Stimulated activated CD4-positive, alpha-beta T cell treated with anti-CD3 and anti-CD28 coated beads, Interleukin-1b, Interleukin-23, amount 100 ng/mL, for 1 hour (primary cell): ENCODE results near the gene TFAP2A.

Experiments used
- DNase-seq, 2 donors: peaks; one replicate each; pipeline ENCODE4 v3.0.0-alpha.2; 2020; ENCODE audit warnings: low read depth in 2 of 2

The TFAP2A gene

DNA sequence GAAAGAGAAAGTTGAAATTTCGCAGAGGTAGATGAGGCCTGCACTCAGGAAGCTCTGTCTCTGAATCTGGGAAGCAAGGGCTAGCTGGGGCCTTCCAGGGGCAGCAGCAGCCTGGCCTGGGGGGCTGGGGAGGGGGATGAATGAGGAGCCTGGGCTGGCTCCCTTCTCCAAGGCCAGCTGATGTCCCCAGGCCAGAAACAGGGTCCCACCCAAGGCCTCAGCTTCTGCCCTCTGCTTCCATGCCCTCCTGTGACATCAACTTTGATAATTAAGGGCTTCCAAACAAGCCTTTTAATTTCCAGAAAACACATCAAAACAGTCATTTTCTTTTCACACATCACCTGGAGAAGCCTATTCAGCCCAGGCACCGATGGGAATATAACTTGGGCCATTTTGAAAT, 15.4 kb downstream of the TFAP2A start:
- no peak for DNase-seq

DNA sequence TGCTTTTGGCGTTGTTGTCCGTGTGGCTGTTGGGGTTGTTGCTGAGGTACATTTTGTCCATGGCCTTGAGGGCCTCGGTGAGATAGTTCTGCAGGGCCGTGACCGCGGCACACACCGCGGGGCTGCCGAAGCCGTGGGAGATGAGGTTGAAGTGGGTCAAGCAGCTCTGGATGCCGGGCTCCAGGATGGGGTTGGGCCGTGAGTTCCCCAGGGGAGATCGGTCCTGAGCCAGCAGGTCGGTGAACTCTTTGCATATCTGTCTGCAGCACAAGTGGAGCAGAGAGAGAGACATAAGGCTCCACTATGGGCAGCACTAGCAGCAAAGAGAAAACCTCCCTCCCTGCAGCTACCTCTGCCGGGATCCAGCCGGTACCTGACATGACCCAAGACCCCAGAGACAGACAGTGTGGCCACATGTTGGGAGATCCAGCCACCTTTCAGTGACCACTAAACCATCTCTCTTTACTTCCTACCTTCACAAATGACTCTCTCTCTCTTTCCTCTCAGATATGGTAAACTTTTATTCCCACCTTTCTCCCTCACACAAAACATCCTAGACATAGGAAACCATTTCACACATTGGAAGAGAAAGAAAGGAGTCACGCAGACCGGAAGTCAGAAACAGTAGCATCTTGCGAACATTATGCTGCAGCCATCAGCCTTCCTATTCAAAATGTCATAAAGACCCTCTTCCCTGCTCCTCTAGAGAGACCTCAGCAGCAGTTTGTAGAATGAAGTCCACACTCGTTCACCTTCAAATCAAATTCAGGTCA, 16.2 kb downstream of the TFAP2A start:
- no peak for DNase-seq

DNA sequence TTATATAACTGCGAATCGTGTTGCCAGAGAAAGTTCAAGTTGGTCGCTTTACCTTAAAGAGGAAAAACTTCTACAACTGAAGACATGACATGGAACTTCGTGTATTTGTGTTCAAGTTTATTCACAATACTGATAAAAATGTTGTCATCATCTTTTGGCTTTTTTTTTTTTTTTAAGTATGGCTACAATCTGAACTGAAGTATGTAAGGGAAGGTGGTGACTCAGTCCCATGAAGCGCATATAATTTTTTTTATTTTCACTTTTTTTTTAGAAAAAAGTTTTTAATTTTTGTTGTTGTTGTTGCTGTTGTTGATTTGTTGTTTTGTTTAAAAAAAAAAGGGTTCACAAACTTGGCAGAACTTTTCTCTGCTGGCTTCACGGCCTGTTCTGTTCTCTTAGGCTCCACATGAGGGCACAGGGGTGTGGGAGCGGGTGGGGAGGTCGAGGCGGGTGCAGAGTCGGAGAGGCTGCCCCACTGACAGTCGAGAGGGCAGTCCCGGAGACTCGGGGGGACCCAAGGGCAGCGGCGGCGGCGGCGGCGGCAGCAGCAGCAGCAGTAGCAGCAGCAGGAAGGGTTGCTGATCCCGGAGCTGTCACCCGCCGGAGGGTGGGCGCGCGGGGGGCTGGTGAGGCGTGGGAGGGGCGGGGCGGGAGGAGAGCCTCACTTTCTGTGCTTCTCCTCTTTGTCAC, 17.0 kb downstream of the TFAP2A start:
- DNase-seq, result no peak

DNA sequence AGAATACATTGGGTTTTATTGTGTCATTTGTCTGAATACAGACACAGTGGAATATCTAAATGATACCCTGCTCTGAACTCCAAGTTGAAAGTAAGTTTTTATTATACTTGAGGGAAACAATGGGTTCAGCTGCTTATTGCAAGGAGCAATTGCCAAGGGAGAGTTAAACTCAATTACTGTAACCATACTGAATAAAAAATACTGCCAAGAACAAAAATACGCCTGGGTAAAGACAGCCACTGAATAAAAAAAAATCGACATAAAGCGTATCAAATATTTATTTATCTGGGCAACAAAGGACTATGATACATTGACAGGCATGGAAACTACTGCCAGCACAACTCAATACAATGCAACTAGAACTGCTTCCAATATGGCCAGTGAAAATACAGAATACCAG, 18.1 kb downstream of the TFAP2A start:
- no peak for DNase-seq

DNA sequence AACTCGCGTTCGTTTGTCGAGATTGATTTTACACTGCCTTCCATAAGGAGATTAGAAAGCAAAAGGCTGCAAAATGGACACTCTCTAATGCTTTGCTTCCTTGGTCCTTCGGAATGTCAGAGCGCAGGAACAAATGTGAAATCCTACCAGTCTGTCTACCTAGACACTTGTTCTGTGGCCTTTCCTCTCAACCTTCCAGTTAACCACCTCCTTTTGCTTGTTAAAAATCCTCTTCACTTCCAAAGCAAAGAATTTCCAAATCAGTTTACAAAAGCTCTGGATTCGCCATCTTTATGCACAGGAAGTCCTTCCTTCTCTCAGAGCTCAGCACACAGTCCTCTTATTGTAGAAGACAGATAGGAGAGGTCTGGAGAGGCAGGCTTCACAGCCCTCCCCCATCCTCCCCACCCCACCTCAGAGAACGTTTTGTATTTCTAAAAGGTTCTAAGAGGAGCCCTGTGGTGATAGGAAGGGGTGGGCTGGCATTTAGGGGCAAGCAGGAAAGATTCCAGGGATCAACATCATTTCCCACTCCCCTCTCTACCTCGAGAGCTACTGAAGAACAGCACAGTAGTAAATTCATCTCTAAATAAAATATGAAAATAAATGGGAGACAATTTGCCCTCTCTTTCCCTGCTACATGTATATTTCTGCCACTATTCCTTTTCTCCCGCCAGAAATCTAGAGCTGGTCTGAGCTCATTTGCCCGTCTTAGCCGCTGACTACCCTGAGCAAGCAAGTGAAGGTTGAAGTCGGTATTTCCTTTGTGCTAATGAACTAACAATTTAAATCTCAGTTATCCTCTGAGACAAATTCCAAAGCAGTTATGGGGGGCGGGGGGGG, 18.9 kb downstream of the TFAP2A start:
- no peak for DNase-seq

DNA sequence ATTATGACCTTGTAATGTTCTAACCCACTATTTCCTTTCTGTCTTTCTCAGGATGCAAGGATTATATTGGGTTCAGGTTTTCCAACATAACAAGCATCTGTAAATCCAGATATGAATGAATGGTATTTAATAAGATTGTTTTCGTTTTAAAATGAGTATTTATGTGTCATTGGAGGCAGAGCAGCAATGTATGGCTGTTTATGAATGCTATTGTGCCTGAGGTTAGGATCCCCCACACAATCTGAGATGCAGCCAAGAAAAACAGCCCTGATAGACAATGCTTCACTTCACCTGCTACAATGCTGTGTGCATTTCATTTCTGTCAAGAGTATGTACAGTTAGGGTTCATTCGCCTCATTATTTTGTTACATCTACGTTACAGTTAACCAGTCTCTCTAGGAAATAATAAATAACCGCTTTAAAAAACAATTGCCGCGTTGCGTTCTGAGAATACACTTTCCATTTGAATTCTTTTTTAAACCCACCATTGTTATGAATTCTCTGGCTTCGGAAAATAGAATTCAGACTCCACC, 19.6 kb downstream of the TFAP2A start:
- DNase-seq, result no peak

DNA sequence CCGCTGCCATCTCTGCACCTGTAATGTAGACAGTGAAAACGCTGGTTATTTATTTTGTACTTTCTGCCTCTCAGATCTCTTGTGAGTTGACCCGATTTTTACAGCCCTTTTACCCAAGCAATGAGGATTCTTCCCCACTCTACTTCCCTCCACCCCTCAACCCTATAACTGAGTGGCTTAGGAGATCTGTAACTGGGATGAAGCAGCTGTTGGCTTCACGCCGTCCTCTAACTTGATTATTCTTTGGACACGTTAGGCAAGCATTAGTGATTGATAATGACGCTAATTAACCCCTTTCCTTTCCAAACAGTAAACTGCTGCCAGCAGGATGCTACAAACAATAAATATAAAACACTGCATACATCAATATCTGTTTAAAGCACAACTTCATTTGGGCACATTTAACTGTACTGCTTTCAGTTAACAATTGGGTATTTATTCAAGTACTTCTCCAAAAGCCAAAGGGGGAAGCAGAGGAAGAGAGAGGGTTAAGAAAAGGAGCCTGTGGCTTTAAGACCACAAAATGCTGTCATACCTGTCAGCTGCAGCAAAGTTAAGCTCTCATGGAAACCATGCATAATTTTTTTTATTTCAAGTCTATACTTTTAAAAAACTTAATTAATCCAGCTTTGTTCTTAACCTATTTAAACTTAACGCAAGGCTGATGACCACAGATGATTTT, 21.2 kb downstream of the TFAP2A start:
- no peak for DNase-seq

DNA sequence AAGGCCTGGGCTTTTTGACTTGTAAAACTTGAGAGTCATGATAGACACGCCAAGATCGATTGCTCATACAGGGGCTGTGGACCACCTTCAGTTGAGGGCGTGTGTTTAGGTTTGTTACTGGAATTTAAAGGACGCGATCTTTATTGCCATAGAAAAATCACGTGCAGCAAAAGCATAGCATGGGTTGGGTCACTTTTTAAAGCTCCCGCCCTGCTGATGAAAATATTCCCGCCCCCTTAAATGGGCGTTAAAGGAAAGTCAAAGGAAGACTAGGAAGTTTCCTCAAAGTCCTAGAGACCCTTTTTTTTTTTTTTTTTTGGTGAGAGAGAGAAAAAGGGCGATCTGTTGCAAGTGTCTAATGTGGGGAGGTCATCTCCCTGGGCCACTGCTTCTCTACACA, 23.1 kb downstream of the TFAP2A start:
- DNase-seq, result no peak

DNA sequence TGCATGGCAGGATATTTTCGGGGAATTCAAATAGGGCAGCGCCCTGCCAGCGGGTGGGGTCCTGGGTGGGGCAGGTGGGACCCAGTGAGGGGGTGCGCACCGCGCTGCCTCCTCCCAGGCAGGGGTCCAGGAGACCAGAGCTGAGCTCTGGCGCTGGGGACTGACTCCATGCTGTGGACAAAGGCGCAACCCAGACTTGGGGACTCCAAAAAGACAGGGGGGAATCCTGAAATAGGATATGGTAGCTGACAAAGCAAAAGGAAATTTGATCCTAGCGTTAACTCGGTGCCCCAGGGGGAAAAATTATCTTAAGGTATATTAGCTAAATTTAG, 23.6 kb downstream of the TFAP2A start:
- no peak for DNase-seq

DNA sequence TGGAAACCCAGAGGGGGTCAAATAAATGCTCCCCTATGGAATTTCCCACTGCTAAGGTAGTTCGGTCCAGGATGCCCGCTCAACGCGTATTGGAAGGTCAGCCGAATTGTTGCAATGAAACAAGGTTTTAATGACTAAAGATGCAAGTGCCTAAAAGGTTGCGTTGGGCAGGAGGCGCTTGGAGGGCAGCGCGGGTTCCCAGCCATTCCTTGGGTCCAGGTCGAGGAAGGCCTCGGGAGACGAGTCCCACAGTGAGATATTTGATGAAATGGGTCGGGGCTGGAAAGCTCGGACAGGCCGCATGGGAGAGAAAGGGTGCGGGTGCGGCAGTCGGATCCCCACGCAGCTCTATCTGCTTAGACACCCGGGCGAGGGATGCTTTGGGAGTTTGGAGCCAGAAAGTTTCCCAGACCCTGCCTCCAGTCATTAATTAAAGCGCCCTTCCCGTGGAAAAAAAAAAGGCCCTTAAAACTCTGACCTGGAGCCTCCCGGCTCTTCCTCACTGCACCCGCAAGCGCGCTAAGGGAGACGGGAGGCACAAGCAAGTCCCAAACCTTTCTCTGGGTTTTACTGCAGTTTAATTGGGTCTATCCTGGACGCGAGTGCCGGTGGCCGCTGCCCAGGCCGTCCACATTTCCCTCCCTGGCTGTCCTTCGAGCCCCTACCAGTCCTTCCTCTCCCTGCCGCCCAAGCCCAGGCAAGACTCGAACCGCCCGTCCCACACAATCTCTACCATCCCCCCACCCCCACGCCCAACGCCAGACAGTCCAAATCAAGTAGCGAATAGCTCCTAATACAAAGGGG, 24.2 kb downstream of the TFAP2A start:
- no peak for DNase-seq

DNA sequence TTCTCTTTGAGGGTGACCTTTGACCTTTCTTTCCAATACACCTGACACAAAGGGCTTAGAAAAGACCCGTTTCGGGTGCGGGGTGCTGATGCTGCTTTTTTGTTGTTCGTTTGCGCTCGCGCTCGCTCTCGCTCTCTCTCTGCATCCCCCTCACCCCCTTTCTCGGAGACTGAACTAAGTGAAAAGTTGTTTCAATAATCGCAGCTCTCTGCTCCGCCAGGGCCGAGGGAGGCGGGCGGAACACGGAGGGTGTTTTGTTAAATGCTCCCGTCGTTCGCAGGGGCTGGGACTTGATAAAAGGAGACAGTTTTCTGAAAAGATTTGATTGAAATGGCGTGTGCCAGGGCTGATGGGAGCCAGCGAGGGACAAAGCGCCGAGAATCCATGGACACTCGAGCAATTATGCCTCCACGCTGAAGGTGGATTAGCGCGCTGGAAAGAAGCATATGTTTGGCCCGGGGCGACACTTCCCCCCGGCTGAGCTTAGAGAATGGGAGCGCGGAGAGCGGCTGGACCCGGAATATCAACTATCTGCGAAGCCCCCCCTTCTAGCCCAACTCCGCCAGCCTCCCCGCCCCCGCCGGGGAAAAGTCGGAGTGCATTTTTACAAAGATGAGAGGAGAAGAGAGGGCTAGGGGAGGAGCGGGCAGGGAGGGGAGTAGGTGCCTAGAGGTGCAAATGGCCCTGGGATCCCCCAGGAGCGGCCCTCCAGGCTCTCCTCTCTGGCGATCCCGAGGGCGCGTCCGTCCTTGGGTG, 25.0 kb downstream of the TFAP2A start:
- DNase-seq, result no peak

DNA sequence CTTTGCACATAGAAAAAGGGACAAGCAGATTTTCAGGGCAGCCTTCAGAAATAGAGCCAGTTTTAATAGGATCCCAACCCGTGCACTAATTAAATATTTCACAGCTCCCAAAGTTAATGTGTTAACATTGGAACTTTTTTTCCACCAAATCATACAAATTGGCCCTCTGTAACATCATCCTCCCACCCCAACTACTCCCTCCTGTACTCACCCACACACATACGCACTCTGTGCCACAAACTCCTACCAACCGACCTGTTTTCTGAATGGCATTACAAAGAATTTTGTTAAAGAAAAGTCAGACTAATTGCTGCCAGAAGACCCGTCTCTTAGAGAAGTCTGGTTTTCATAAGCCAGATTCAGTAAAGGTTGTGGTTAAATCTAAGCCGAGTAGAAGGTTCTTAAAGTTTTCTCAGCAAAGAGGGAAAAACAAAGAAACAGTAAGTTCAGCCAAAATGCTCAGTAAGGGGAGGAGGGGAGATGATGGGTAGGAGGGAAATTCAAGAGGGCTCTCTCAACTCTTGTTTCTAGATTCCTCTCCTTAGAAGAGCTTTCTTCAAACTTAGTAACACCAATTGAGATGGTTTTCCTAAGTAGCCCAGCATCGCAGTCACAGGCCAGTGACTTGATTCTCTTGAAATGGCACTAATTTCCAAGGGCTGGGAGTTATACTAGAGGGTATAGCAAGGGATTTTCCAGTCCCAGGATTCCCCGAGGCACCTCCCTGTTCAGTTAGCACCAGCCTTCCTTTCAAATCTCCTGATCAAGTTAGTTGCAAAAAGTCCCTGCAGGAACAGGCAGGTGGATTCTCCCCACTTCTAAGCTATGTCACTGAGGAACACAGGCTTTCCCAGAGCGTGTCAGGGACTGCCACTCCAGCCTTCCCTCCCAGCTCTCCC, 27.9 kb downstream of the TFAP2A start:
- no peak for DNase-seq

DNA sequence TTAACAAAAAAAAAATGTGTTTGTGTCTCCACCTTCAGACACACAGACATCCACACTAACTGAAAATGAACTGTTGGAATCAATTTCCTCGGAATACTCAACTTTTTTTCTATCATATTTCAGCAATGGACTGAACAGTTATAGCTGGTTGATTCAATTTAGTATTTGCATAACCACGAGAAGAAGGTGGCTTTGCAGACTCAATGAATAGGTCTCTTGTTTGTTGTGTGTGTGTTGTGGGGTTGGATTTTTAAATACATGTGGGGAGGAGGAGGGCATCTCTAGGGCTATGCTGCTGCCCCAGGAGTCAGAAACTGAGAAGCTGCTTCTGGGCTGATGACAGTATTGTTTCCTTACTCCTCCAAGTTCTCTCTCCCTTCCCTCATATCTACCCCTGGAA, 28.7 kb downstream of the TFAP2A start:
- DNase-seq, result no peak

DNA sequence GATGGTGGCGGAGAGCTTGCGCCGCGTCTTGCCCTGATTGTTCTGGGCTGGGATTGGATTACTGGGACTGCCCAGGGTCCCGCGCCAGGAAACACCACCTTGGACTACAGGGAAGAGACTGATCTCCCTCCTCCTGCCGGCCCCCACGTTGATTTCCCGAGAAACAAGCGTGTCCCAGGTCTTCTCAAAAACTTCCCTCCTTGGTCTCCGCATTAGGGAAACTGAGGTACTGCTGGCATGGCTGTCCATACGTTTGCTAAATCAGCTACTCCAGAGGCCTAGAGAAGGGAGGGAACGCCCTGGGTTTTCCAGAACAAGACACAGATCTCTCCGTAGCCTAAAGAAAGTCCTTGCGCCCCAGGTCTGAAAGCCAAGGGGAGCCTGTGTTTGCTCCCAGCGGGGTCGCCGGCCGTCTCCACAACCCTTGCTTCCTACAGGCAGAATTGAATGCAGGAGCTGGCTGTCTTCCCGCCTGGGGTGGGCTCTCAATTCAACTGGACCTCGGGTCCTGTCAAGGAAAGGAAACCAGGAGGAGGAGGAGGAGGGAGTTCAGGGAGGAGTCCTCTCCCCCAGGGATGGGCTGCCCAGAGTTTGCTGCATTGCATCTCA, 29.2 kb downstream of the TFAP2A start:
- DNase-seq, result no peak

DNA sequence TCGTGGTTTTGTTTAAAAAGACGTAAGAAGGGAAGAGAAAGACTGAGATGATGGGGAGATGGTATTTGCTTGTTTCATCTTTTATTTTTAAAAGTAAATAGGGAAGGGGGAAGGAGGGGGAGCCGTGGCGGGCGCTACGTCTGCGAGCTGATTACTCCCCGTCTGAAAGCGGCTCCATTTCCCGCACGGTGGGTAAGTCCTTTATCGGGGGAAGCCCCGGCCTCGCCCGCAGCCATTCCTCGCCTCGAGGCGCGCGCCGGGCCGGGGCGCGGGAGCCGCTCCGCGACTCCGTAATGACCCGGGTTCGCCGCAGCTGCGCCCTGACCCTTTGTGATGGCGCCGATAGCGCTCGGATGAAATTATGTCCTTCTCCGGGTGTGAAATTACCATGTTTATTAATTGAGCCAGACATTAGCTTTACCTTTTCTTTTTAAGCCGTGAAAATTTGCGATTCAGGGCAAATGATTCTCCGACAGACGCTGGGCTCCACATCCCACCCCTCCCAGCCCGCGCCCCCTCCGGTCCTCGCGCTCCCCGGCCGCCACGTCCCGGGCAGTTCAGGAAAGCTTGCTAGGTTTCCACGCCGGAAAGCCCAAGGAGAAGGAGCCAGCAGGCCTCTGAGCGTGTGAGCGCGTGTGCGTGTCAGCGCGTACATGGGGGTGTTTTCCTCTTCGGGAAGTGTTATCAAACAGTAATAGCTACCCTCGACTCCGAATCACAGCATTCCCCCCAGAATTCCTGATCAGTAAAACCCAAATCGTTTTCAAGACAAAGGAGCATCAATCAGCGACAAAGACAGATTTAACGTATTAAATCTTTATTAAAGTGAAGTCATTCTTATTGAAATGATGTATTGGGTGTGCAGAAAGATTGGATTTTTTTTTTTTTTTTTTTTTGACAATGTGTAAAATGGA, 30.0 kb downstream of the TFAP2A start:
- DNase-seq, result no peak

DNA sequence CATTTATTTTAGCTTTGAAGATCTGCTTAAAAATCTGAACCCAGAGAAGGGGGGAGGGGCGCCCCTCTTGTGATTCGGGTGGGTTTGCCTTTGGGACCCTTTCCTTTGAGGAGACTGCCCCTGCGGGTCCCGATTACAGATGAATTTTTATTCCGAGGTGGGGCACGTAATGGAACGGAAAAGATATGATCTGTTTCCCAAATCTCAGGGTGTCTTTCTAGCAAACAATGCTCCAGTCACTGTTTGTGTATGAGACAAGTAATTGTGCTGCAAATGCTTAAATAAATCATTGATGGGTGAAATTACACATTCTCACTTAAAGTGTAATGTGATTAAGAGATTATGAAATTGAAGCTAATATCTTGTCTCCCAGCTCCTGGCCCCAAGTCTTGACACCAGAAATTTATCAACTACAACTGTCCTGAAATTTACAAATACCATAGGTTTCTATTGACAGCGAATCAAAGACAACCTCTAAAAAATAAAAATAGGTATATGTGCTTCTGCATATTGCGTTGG, 30.7 kb downstream of the TFAP2A start:
- DNase-seq, result no peak

DNA sequence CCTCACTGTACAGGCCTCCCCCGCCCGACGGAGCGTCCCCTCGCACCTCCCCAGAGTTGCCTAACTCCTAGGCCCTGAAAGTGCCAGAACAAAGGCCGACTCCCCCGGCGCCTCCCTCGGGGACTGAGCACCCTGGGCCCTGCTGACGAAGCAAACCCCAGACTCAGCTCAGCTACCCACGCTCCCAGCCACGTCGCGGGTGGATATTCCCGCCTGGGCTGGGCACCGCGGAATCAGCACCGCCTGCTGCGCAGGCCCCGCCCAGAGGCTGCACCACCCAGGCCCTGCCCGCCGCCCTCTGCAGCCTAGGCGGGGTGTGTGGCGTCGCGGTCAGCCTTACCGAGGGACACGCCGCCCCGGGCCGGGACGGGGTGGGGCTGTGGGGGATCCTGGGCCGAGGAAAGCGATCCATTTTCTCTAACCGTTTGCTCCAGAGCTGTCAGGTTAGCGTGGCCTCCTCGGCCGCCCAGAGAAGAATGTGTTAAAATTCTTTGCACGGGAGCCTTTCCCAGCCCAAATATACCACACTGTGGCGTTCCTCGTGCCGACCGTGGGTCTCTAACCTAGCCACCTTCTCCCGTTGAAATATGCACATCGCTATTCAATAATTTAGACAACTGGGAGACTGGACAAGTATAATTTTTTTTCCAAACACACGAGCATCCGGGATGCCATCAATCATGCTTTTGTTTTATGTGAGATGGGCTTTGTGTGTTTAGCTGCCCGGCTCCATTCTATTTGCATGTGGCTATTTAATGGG, 31.4 kb downstream of the TFAP2A start:
- no peak for DNase-seq
